ENCODE results near the gene SNRPA. TPM values are rescaled to one million over a fixed set of nuclear protein-coding genes. Genes with fewer than 3 reads are reported as not detected.
A peak's percentile ranks its signal among the peaks of the same experiment; 100 is the strongest.

Gene SNRPA
- total and polyA plus RNA-seq, 7 donors = 21.5 to 43.6 (median 32.1) TPM

- Histone ChIP-seq H3K36me3 (ENCODE audit: insufficient read depth in 1 of 2, low read depth in 1 of 2) (peaks cover 5 to 81% of the 10 kb centered on the region in 2 donors), H3K9me3 (no peaks in the 10 kb centered on the region), H3K27ac (peak overlapping the region; percentile 30), H3K4me3 (no peak overlapping the region), H3K4me1 (no peaks in the 10 kb centered on the region), H3K27me3 (ENCODE audit: insufficient read depth in 3 of 3, low read length in 2 of 3) (no peaks in the 10 kb centered on the region)
- WGBS, 3 donors = 75 to 87% (median 81%) methylated on average over 15 to 16 of the region's 16 CpGs
- no peak for TF ChIP-seq CTCF (IDR thresholded peaks at IDR 0.05)
- intact Hi-C loops (cut with DNase I) = no loop called here
- DNase-seq (no peak), ATAC-seq (peak; percentile 10 to 40 (median 12))
Observed at GRCh38 chr19:40739871-40740703, 10.9 kb upstream of the SNRPA start.

GRCh38 chr19:40740747-40741146, 10.3 kb upstream of the SNRPA start:
- Histone ChIP-seq H3K4me1 (peaks cover 5% of the 10 kb centered on the region), H3K4me3 (no peak overlapping the region), H3K9me3 (no peaks in the 10 kb centered on the region), H3K36me3 (ENCODE audit: insufficient read depth in 1 of 2, low read depth in 1 of 2) (peaks cover 2 to 74% of the 10 kb centered on the region in 2 donors), H3K27ac (peak overlapping the region; percentile 10), H3K27me3 (ENCODE audit: insufficient read depth in 3 of 3, low read length in 2 of 3) (no peaks in the 10 kb centered on the region)
- intact Hi-C loops (cut with DNase I) = no loop called here
- DNase-seq (peak; percentile 75 to 86), ATAC-seq (peak; percentile 56 to 86 (median 78))
- WGBS, 3 donors = 37 to 60% (median 46%) methylated on average over 6 of the region's 6 CpGs
- no peak for TF ChIP-seq CTCF (IDR thresholded peaks at IDR 0.05)

- peaks cover 0 to 64% of the 10 kb centered on the region in 2 donors for H3K36me3 ChIP-seq (ENCODE audit: insufficient read depth in 1 of 2, low read depth in 1 of 2)
- H3K27ac ChIP-seq = peak overlapping the region; percentile 10
- no peak overlapping the region for H3K4me3 ChIP-seq
- ATAC-seq (peak in 1 of 4 donors; percentile 1), DNase-seq (no peak)
- intact Hi-C loops (cut with DNase I) = no loop called here
- H3K4me1 ChIP-seq = peaks cover 6% of the 10 kb centered on the region
- WGBS, 3 donors = 67 to 83% (median 75%) methylated on average over 10 of the region's 10 CpGs
- TF ChIP-seq CTCF (IDR thresholded peaks at IDR 0.05) = no peak
- H3K27me3 ChIP-seq (ENCODE audit: insufficient read depth in 3 of 3, low read length in 2 of 3) = no peaks in the 10 kb centered on the region
- no peaks in the 10 kb centered on the region for H3K9me3 ChIP-seq
Observed at GRCh38 chr19:40741527-40742390, 9.2 kb upstream of the SNRPA start.

GRCh38 chr19:40742477-40742876, 8.5 kb upstream of the SNRPA start:
- no peaks in the 10 kb centered on the region for H3K9me3 ChIP-seq
- H3K36me3 ChIP-seq (ENCODE audit: insufficient read depth in 1 of 2, low read depth in 1 of 2) = peaks cover 0 to 57% of the 10 kb centered on the region in 2 donors
- intact Hi-C loops (cut with DNase I) = no loop called here
- no peak for DNase-seq
- no peaks in the 10 kb centered on the region for H3K27me3 ChIP-seq (ENCODE audit: insufficient read depth in 3 of 3, low read length in 2 of 3)
- WGBS, 3 donors = 64 to 81% (median 67%) methylated on average over 16 to 17 of the region's 17 CpGs
- ATAC-seq = peak in 3 of 4 donors; percentile 4 to 23 (median 21)
- TF ChIP-seq CTCF (IDR thresholded peaks at IDR 0.05) = no peak
- no peak overlapping the region for H3K4me3 ChIP-seq
- H3K4me1 ChIP-seq = peaks cover 6% of the 10 kb centered on the region
- no peak overlapping the region for H3K27ac ChIP-seq

Measured in psoas muscle (tissue), 8 donors.